Ishikawa (cell line): ENCODE data around the gene CSF1.

Source experiments
- CEBPB ChIP-seq: IDR thresholded peaks from 2 replicates; pipeline ENCODE4 v1.6.1; 2012
- CREB1 ChIP-seq: IDR thresholded peaks from 2 replicates; pipeline ENCODE4 v1.6.1; 2012; ENCODE audit warnings: low read depth
- EGR1 ChIP-seq: IDR thresholded peaks from 2 replicates; pipeline ENCODE4 v1.6.1; 2012
- EP300 ChIP-seq: IDR thresholded peaks from 2 replicates; pipeline ENCODE4 v1.6.1; 2012; ENCODE audit warnings: borderline replicate concordance
- FOXM1 ChIP-seq: IDR thresholded peaks from 2 replicates; pipeline ENCODE4 v1.6.1; 2012; ENCODE audit warnings: low read depth, borderline replicate concordance
- NFIC ChIP-seq: IDR thresholded peaks from 2 replicates; pipeline ENCODE4 v1.6.1; 2012
- RAD21 ChIP-seq: IDR thresholded peaks from 2 replicates; pipeline ENCODE4 v1.6.1; 2012; ENCODE audit warnings: low read depth
- TAF1 ChIP-seq: IDR thresholded peaks from 2 replicates; pipeline ENCODE4 v1.6.1; 2012; ENCODE audit warnings: low read depth, mild to moderate bottlenecking
- TCF12 ChIP-seq: IDR thresholded peaks from 2 replicates; pipeline ENCODE4 v1.6.1; 2012; ENCODE audit warnings: low read depth
- TEAD4 ChIP-seq: IDR thresholded peaks from 2 replicates; pipeline ENCODE4 v1.6.1; 2012
- YY1 ChIP-seq: IDR thresholded peaks from 2 replicates; pipeline ENCODE4 v1.6.1; 2012; ENCODE audit warnings: low read depth
- ZBTB7A ChIP-seq: IDR thresholded peaks from 2 replicates; pipeline ENCODE4 v1.6.1; 2012; ENCODE audit warnings: low read depth
- TF ChIP-seq, protein P1 (sequence below): IDR thresholded peaks from 2 replicates; pipeline ENCODE4 v1.6.1; 2012
- TF ChIP-seq, protein P2 (sequence below): IDR thresholded peaks from 2 replicates; pipeline ENCODE4 v1.6.1; 2012; ENCODE audit warnings: low read depth, mild to moderate bottlenecking
- TF ChIP-seq, protein P3 (sequence below): IDR thresholded peaks from 2 replicates; pipeline ENCODE4 v1.6.1; 2012

The CSF1 gene

DNA sequence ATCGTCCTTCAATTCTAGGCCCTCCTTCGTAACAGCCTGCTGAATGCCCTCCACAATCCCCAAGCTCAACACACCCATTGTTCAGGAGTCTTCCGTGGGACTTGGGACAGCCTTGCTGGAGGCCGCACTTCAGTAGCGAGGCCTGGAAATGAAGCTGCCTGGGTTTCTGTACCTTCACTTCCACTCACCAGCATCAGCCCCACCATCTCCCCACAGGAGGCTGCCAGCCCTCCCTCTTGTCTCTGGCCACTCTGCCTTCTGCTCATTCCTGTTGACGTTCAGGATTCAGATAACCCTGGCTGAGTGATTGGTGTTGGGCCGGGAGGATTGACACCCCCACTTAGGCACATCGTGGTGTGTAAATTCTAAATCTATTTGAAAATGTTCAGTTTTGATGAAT, 23.4 kb upstream of the CSF1 start:
- TF ChIP-seq RAD21 (no peak), TAF1 (no peak)

GRCh38 chr1:109887884-109888283, 22.8 kb upstream of the CSF1 start:
- no peak for TF ChIP-seq CREB1

- TF ChIP-seq, protein P1, sequence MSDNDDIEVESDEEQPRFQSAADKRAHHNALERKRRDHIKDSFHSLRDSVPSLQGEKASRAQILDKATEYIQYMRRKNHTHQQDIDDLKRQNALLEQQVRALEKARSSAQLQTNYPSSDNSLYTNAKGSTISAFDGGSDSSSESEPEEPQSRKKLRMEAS, result no peak
- TF ChIP-seq TCF12 (no peak), EGR1 (no peak), TEAD4 (no peak), NFIC (no peak), ZBTB7A (no peak)
- TF ChIP-seq, protein P2, sequence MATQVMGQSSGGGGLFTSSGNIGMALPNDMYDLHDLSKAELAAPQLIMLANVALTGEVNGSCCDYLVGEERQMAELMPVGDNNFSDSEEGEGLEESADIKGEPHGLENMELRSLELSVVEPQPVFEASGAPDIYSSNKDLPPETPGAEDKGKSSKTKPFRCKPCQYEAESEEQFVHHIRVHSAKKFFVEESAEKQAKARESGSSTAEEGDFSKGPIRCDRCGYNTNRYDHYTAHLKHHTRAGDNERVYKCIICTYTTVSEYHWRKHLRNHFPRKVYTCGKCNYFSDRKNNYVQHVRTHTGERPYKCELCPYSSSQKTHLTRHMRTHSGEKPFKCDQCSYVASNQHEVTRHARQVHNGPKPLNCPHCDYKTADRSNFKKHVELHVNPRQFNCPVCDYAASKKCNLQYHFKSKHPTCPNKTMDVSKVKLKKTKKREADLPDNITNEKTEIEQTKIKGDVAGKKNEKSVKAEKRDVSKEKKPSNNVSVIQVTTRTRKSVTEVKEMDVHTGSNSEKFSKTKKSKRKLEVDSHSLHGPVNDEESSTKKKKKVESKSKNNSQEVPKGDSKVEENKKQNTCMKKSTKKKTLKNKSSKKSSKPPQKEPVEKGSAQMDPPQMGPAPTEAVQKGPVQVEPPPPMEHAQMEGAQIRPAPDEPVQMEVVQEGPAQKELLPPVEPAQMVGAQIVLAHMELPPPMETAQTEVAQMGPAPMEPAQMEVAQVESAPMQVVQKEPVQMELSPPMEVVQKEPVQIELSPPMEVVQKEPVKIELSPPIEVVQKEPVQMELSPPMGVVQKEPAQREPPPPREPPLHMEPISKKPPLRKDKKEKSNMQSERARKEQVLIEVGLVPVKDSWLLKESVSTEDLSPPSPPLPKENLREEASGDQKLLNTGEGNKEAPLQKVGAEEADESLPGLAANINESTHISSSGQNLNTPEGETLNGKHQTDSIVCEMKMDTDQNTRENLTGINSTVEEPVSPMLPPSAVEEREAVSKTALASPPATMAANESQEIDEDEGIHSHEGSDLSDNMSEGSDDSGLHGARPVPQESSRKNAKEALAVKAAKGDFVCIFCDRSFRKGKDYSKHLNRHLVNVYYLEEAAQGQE, result no peak
- TF ChIP-seq, protein P3, sequence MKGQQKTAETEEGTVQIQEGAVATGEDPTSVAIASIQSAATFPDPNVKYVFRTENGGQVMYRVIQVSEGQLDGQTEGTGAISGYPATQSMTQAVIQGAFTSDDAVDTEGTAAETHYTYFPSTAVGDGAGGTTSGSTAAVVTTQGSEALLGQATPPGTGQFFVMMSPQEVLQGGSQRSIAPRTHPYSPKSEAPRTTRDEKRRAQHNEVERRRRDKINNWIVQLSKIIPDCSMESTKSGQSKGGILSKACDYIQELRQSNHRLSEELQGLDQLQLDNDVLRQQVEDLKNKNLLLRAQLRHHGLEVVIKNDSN, result no peak
These were observed 21.6 kb upstream of the CSF1 start for GRCh38 chr1:109889094-109889493.

DNA sequence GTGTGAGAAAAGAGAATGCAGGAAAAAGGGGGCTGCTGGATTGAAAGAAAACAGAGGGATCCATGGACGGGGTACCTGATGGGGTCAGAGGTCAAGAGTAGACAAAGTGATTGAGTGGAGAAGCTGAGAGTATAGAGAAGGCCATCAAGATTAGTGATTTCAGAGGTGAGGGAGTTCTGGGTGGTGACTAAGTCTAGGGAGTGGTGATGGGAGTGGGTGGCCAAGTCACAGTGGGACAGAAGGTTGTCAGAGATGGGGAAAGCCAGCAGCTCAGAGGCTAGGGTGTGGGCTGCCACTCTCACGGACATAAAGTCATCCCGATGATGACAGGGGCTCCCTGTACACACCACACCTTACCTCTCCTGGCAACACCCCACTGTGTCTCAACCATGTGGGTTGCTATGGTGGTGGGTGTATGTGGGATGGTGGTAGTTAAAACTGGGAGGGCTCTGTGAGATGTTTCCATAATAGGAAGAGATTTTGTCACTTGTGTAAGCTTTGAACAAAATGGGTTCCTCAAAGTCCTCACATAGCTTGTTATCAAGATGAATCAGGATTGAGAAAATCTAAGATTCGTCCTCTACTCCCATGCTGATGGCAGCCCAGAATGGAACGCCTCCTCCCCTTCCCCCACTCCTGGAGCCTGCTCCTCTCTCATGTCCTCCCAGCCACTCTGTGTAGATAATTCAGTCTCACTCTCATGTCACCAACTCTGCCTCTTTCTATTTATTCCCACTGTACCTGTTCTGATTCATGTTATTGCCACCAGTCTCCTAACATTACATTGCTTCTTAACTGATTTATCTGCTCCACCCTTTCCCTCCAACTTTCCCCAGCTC, 20.3 kb upstream of the CSF1 start:
- TF ChIP-seq FOXM1, result no peak
- no peak for TF ChIP-seq EGR1
- TF ChIP-seq, protein P3, result no peak
- TF ChIP-seq ZBTB7A, result no peak
- TF ChIP-seq TAF1, result no peak
- TF ChIP-seq TCF12, result no peak
- TF ChIP-seq, protein P1, result no peak
- no peak for TF ChIP-seq NFIC
- TF ChIP-seq CEBPB, result no peak
- TF ChIP-seq RAD21, result no peak
- TF ChIP-seq, protein P2, result no peak
- TF ChIP-seq CREB1, result no peak
- TF ChIP-seq TEAD4, result no peak
- TF ChIP-seq EP300, result no peak

- TF ChIP-seq EP300 (no peak), TEAD4 (no peak), CEBPB (no peak), RAD21 (no peak), FOXM1 (no peak), YY1 (no peak), CREB1 (no peak), NFIC (no peak), TCF12 (no peak), TAF1 (no peak), EGR1 (no peak), ZBTB7A (no peak)
- TF ChIP-seq, protein P3, result no peak
- TF ChIP-seq, protein P1, result no peak
- TF ChIP-seq, protein P2, result no peak
These were observed 18.7 kb upstream of the CSF1 start for GRCh38 chr1:109891930-109892329.
